T1000 (cell line): ENCODE measurements around the gene PAGE4.

Experiments used
- DNase-seq: peaks from one replicate; lab custom pipeline; 2025; ENCODE audit warnings: mixed read lengths; lab: John Stamatoyannopoulos, UW

PAGE4 gene

DNA sequence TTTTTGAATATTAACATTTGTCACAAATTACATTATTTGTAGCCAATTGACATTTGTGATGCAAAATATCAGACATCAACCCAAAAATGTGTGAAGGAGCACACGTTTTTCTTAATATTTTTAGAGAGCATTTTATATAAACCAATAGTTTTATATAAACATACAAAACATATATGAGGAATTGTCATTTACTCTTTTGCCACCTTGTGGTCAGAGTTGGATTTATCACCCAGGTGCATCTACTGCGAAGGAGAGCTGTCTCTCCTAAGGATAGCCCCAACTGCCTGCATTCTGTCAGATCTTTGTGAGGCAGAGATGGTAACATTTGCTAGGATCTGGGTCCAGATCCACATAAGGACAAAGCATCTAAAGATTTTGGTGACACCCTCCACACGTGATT lies 47.6 kb downstream of the PAGE4 start:
- no peak for DNase-seq

DNA sequence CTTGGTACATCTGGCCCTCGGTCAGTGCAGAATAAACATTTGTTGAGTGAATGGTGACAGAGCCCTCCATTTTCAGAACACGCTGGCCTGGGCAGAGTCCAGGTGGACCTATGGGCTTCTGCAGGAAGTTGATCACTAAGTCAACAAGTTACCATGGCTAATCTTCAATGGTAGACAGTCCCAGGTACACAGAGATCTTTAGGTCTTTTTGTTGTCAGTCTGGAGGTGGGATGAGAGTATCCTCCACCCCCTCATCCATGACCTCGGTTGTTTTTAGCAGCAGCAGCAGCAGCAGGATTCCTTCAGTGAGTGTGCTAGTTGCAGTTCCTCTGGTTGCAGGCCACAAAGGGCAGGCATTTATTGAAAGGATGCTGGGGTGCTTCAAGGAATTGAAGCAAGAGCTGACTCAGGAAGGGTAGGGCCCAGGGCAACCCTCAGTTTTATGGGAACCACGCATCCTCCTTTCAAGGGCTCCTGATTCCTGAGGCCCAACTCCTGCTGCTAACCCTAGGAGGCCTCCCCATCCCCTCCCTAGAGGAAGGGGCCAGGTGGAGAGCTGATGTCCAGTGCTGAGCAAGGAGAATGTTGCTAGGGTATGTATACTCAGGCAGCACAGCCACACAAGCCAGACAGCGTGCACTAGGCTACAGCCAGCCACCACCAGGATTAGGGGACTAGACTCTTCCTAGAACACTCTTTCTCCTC lies 48.4 kb downstream of the PAGE4 start:
- no peak for DNase-seq

DNA sequence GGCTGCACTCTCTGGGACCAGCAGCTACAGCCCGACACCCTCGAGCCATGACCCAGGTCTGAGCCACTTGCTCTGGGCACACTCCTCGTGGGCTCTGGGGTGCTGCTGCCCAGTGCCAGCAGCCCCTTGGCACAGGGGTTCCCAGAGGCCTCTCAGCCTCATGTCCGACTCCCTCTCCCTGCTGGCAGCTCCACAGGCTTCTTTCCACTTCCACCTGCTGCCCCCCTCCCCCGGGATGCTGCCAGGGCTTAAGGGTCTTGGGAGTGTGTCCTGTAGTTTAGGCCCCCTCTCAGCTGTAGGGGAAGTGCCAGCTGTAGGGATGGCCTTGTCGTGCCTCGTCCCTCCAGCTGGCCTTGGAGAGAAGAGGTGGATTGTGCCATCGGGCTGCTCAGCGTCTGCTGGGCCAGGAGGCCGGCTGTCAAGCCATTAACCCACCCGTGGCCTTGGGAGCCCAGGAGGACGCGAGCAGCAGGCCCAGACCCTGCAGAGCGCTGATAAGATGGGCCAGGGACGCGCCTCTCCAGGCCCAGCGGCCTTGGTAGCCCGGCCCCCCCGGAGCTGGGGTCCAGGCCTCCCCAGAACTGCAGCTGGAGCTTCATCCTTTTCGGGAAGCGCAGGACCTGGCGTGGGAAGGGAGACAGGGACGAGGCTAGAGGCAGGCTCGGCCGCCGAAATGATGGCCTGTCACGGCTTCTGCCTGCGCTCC lies 49.2 kb downstream of the PAGE4 start:
- no peak for DNase-seq

DNA sequence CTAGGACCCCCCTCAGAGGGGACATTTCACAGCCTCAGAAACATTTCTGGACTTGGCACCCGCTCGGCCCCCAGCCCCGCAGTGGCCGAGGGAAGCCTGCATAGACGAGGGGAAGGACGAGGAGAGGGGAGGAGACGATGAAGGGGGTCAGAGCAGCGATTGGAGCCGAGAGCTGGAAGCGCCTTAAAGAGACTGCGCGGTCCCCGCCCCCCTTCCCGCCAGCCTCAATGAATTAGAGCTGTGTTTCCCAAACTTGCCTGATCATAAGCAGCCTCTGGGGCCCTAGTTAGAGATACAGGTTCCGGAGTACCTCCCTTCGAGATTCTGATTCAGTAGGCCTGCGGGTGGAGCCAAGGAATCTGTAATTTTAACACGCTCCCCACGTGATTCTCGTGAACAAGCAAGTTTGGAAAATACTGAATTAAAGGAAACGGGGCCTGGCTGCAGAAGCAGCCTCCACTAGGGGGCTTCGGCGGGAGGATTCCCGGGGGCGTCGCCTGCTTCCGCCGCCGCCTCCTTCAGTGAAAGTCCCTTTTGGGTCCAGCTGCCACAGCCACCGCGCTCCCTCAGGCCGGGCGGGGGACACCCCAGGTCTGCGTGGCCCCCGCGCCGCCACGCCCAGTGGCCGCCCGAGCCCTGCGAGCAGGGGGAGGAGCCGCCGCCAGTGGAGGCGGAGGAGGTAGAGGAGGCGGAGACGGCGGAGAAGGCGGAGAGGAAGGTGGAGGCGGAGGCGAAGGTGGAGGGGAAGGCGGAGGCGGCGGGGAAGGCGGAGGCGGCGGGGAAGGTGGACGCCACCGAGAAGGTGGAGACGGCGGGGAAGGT lies 49.9 kb downstream of the PAGE4 start, which contains the start of gene USP27X:
Gene USP27X (plus strand): TSS at position 651 of the 822 bp plus-strand sequence. CDS start 824 bp downstream, outside the sequence.
- DNase-seq: peak; percentile 80

DNA sequence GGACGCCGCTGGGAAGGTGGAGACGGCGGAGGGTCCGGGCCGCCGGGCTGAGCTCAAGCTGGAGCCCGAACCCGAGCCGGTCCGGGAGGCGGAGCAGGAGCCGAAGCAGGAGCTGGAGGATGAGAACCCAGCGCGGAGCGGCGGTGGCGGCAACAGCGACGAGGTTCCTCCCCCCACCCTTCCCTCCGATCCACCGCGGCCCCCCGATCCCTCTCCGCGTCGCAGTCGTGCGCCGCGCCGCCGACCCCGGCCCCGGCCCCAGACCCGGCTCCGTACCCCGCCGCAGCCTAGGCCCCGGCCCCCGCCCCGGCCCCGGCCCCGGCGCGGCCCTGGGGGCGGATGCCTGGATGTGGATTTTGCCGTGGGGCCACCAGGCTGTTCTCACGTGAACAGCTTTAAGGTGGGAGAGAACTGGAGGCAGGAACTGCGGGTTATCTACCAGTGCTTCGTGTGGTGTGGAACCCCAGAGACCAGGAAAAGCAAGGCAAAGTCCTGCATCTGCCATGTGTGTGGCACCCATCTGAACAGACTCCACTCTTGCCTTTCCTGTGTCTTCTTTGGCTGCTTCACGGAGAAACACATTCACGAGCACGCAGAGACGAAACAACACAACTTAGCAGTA lies 50.7 kb downstream of the PAGE4 start:
- DNase-seq: no peak

DNA sequence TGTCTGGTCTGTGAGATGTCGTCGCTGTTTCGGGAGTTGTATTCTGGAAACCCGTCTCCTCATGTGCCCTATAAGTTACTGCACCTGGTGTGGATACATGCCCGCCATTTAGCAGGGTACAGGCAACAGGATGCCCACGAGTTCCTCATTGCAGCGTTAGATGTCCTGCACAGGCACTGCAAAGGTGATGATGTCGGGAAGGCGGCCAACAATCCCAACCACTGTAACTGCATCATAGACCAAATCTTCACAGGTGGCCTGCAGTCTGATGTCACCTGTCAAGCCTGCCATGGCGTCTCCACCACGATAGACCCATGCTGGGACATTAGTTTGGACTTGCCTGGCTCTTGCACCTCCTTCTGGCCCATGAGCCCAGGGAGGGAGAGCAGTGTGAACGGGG lies 51.6 kb downstream of the PAGE4 start:
- DNase-seq: no peak
